ENCODE data around the gene NOL12.

GRCh38 chr22:37658133-37659065, 27.7 kb upstream of the NOL12 start, which contains the start of gene PDXP:
- TF ChIP-seq, protein P1, sequence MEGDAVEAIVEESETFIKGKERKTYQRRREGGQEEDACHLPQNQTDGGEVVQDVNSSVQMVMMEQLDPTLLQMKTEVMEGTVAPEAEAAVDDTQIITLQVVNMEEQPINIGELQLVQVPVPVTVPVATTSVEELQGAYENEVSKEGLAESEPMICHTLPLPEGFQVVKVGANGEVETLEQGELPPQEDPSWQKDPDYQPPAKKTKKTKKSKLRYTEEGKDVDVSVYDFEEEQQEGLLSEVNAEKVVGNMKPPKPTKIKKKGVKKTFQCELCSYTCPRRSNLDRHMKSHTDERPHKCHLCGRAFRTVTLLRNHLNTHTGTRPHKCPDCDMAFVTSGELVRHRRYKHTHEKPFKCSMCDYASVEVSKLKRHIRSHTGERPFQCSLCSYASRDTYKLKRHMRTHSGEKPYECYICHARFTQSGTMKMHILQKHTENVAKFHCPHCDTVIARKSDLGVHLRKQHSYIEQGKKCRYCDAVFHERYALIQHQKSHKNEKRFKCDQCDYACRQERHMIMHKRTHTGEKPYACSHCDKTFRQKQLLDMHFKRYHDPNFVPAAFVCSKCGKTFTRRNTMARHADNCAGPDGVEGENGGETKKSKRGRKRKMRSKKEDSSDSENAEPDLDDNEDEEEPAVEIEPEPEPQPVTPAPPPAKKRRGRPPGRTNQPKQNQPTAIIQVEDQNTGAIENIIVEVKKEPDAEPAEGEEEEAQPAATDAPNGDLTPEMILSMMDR (IDR thresholded peaks at IDR 0.05): peak in 1 of 6 experiments; percentile 21
- TF ChIP-seq POLR2AphosphoS5 (IDR thresholded peaks at IDR 0.05) (peak; percentile 47 to 55), EP300 (IDR thresholded peaks at IDR 0.05) (no peak), POLR2A (IDR thresholded peaks at IDR 0.05) (peak in 3 of 4 donors; percentile 41 to 81 (median 51))
